NCI-H748 treated with DMSO at 0.1 percent for 48 hours (cell line): ENCODE results near the gene PMS2.
"Not testable (repeated sequence)": the region's sequence is repeated elsewhere in the genome, so short reads cannot be mapped to it uniquely, and the experiment has no call there.

Experiments
- DNase-seq: peaks from one replicate; lab custom pipeline; 2025; lab: John Stamatoyannopoulos, UW

PMS2 gene, protein sequence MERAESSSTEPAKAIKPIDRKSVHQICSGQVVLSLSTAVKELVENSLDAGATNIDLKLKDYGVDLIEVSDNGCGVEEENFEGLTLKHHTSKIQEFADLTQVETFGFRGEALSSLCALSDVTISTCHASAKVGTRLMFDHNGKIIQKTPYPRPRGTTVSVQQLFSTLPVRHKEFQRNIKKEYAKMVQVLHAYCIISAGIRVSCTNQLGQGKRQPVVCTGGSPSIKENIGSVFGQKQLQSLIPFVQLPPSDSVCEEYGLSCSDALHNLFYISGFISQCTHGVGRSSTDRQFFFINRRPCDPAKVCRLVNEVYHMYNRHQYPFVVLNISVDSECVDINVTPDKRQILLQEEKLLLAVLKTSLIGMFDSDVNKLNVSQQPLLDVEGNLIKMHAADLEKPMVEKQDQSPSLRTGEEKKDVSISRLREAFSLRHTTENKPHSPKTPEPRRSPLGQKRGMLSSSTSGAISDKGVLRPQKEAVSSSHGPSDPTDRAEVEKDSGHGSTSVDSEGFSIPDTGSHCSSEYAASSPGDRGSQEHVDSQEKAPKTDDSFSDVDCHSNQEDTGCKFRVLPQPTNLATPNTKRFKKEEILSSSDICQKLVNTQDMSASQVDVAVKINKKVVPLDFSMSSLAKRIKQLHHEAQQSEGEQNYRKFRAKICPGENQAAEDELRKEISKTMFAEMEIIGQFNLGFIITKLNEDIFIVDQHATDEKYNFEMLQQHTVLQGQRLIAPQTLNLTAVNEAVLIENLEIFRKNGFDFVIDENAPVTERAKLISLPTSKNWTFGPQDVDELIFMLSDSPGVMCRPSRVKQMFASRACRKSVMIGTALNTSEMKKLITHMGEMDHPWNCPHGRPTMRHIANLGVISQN

DNA sequence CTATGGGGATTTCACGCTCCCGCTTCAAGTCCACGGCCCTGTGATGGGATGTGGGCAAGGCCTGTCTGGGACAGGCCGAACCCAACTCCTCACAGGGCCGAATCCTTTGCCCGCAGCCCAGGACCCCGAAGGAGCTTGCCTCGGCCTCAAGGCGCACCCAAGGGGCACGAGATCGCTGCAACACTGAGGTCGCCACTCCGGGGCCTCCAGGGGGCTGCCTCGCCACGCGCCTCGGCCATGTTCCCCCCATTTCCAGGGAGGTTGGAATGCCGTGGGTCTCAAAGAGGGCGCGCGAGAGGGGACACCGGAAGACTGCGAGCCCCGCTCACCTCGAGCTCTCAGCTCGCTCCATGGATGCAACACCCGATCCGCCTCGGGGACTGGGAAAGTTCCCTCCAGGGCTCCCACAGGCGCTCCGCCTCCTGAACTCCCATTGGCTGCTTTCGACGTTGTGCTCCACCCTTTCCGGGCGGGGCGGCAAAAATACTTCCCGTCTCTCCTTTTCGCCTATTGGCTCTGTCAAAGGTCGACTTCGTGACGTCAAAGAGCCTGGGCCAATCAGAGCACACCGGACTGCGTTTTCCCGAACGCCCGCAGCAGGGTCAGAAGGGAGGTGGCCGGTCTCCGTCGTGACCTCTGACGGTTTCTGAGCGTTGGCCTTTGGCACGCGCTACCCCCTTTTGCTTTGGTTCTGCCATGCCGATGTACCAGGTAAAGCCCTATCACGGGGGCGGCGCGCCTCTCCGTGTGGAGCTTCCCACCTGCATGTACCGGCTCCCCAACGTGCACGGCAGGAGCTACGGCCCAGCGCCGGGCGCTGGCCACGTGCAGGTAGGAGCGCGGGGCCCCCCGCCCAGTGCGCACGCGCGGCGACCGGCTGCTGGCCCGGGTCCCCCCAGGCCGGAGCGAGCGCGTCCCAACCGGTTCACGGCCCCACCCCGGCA, at the start of gene PMS2, which contains the start of gene AIMP2:
Gene PMS2, minus strand, starts transcription at position 382 of the 944 bp plus-strand sequence. Its CDS starts 30 bp downstream, at position 352.
Gene AIMP2, plus strand, starts transcription at position 605 of the 944 bp plus-strand sequence. Its CDS starts 92 bp downstream, at position 697.
- DNase-seq, result peak; percentile 96

GRCh38 chr7:6057316-6058129, 48.7 kb upstream of the PMS2 start:
- DNase-seq, result no peak

DNA sequence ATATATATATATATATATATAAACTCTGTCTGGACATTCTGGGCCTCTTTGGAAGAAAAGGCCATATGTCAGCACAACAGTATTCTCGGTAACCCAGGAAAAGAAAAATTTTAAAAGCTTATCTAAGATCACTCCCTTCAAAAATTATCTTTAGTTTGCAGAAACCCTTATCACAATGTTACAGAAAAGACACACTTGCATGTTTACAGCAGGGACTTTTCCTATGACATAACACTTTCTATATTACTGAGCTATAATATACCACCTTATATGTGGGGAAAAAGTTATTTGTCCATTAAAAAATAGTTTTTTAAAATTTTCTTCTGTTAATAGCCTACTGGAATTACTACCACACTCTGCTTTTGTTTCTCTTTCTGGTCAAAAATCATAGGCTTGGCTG, 47.8 kb upstream of the PMS2 start:
- no peak for DNase-seq

DNA sequence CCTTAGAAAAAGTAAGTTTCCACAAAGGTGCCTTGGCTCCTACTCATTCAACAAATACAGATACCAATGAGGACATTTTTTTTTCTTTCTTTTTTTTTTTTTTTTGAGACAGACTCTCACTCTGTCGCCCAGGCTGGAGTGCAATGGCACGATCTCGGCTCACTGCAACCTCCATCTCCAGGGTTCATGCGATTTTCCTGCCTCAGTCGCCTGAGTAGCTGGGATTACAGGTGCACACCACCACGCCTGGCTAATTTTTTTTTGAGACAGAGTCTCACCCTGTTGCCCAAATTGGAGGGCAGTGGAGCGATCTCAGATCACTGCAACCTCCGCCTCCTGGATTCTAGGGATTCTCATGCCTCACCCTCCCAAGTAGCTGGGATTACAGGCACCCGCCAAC, 42.3 kb upstream of the PMS2 start:
- DNase-seq, result not testable (repeated sequence)

GRCh38 chr7:6049780-6050179, 40.9 kb upstream of the PMS2 start:
- DNase-seq, result no peak

DNA sequence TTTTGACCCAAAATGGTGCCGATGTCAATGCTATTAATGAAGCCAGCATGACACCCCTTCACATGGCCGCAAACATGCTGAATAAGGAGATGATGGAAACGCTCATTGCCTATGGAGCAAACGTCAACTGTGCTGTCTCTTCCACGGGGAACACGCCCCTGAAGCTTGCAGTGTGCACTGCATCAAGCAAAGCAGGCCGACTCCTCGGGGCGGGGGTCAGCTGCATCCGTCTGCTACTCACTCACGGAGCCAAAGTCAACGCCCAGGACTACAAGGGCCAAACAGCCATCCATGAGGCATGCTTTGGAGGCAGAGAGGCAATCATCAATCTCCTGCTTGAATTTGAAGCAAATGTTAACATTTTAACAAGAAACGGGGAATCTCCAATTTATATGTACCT, 26.8 kb upstream of the PMS2 start:
- no peak for DNase-seq

DNA sequence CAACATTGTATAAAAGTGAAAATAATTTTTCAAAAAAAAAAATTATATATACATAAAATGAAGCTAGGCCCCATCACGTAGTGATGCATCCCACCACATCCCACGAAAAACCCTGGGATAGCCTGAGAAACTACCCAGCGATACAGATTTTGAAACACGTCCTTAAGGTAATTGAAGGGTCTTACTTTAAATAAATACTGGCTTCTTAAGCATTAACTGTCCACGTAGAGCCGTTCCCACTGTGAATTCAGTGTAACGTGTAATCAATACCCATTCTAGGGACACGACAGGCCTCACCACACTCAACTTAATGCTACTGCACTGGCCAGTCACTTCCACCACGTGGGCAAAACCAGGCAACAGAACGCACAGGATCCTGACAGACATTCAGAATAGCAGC, 26.3 kb upstream of the PMS2 start:
- DNase-seq, result no peak

GRCh38 chr7:6032641-6033040, 23.8 kb upstream of the PMS2 start:
- no peak for DNase-seq

GRCh38 chr7:6032167-6032566, 23.3 kb upstream of the PMS2 start:
- no peak for DNase-seq

DNA sequence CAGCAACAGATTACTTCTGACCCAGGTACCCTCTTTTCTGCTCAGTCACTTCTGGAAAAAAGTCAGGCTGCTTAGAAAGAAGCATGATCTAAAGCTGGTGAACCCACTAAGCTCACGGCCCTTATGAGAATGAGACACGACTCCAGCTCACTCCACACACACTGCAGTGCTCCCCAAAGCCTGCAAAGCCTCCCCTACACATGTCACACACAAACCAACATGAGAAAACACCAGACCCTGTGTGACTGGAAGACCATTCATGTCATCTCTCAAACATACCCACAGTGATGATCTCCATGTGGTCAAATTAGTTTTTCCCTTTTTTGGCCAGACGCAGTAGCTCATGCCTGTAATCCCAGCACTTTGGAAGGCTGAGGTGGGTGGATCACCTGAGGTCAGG, 22.7 kb upstream of the PMS2 start:
- no peak for DNase-seq

GRCh38 chr7:6030988-6031387, 22.1 kb upstream of the PMS2 start, which contains the start of gene ANKRD61:
Gene ANKRD61 (plus strand): TSS chr7:6031376. CDS start chr7:6031376, 0 bp downstream.
- no peak for DNase-seq

DNA sequence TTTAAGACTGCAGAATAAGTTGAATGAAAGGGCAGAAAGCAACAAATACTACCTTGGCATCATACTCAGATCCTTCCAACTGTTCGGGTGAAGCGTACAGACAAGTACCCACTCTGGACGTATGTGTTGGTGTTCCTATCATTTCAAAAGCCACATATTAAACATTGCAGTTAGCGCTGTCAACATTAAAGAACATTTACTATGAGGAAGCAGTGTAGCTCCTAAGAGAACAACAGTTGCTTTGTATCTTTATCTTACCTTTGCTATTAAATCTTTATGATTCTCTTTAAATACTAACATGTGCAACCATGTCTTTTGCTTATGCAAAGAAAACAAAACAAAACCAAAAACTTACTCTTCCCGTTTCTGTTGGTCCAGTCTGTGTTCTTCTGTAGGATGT, 19.7 kb upstream of the PMS2 start:
- no peak for DNase-seq

DNA sequence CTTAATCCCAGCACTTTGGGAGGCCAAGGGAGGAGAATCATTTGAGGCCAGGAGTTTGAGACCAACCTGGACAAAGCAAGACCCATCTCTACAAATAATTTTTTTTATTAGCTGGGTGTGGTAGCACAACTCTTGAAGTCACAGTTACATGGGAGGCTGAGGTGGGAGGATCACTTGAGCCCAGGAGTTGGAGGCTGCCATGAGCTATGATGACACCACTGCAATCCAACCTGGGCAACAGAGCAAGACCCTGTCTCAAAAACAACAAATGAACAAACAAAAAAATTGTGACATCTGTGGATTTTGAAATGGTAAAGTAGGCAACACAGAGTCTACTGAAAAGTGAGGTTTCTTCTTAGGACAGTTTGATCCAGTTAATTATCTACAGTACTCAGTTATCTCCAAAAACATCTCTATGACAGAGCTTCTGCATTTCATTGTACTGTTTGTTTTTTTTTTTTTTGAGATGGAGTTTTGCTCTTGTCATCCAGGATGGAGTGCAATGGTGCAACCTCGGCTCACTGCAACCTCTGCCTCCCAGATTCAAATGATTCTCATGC, 19.0 kb upstream of the PMS2 start:
- no peak for DNase-seq

GRCh38 chr7:6026820-6027311, 18.0 kb upstream of the PMS2 start:
- no peak for DNase-seq

- DNase-seq, result no peak
Measured at GRCh38 chr7:6026011-6026819, 17.4 kb upstream of the PMS2 start.

- no peak for DNase-seq
Measured at GRCh38 chr7:6023974-6024435, 15.2 kb upstream of the PMS2 start.

GRCh38 chr7:6022707-6023106, 13.9 kb upstream of the PMS2 start:
- DNase-seq, result no peak

DNA sequence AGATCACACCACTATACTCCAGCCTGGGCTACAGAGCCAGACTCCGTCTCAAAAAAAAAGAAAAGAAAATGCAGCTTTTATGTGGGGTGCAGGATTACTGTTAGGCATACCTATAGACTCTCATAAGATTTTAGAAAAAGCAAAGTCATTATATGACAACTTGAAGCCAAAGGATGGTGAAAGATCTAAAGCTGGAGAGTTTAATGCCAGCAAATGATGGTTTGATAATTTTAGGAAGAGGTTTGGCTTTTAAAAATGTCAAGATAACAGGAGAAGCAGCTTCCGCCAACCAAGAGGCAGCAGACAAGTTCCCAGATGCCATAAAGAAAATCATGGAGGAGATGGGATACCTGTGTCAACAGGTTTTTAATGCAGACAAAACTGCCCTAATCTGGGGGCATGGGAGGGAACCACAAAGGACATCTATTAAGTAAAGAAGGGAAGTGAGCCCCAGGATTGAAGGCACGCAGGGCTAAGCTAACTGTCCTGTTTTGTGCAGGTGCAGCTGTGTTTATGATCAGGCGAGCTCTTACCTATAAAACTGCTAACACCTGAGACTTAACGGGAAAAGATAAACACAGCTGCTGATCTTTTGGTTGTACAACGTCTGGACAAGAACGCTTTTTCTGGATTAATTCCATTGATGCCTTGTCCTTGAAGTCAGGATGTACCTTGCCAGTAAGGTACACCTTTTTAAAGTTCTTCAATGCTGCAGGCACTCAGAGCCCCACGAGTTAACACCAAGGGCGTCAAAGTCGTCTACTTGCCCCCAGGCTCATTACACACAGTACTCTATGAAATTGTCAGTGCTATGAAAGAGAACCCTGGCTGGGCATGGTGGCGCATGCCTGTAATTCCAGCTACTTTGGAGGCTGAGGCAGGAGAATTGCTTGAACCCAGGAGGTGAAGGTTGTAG, 11.8 kb upstream of the PMS2 start:
- DNase-seq, result no peak
